H54 (cell line): ENCODE results near the gene NXPH4.

Source experiments
- DNase-seq: peaks from one replicate; pipeline ENCODE4 v3.0.0; 2011; ENCODE audit warnings: low spot score, mixed read lengths; ENCODE audit not compliant: insufficient read length
- FAIRE-seq: peaks from 3 replicates; lab custom pipeline; 2011; peaks lifted over from hg19 to GRCh38; lab: Jason Lieb, UNC
- POLR2A ChIP-seq: IDR thresholded peaks from 2 replicates; pipeline ENCODE4 v1.6.1; 2011; ENCODE audit warnings: low read depth, mild to moderate bottlenecking, low read length

Gene NXPH4

DNA sequence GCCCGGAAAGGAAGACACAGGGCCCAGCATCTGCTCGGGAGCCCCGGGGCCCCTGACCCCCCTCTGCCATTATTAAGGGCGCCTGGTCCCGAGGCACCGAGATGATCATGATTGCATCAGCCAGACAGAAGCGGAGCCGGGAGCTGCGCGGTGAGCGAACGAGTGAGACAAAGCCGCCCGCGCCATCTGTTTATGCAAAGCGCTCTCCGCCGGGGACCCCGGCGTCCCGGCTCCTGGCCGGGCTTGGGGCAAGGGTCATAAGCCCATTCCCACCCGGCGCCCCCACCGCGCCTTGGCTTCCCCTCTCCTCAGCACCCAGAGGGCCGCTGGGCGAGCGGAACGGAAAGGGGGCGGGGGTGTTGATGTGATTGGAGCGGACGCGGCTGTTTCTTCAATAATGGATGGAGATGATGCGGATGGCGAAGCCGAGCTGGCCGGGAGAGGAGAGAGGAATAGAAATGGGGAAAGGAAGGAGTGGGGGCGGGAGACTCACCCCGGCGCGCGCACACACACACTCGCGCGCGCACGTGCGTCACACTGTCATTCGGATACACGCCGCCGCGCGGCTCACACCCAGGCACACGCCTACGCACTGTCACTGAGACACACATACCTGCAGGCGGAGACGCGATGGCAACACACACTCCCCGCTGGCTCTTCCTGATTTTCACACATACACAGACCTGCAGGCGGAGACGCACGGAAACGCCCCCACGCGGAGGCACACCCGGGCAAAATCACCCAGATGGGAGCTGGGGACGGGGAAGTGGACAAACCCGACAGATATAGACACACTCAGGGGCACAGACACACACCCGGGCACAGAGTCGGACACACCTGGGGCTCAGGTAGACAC lies 23.7 kb downstream of the NXPH4 start:
- no peak for DNase-seq
- no peak for TF ChIP-seq POLR2A
- no peak for FAIRE-seq

DNA sequence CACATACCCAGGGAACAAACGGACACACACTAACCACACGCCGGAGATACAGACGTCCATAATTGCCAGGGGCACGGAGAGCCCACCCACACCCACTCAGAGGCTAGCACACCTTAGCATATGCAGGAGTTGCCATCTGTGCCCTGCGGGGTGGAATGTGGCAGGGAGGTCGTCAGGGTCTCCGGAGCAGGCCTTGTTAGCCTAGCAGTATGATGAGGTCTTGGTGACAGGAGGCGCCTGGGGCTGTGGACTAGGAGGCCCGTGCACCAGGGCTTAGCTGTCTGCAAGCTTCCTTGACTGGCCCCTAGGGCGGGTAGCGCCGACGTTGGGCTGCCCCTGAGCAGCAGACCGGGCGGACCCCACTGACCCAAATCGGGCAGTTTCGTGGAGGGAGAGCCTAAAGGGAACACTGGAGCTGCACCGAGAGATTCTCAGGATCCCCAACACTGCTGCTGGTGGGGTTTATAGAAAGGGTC lies 24.4 kb downstream of the NXPH4 start:
- FAIRE-seq (no peak), DNase-seq (no peak)
- no peak for TF ChIP-seq POLR2A

DNA sequence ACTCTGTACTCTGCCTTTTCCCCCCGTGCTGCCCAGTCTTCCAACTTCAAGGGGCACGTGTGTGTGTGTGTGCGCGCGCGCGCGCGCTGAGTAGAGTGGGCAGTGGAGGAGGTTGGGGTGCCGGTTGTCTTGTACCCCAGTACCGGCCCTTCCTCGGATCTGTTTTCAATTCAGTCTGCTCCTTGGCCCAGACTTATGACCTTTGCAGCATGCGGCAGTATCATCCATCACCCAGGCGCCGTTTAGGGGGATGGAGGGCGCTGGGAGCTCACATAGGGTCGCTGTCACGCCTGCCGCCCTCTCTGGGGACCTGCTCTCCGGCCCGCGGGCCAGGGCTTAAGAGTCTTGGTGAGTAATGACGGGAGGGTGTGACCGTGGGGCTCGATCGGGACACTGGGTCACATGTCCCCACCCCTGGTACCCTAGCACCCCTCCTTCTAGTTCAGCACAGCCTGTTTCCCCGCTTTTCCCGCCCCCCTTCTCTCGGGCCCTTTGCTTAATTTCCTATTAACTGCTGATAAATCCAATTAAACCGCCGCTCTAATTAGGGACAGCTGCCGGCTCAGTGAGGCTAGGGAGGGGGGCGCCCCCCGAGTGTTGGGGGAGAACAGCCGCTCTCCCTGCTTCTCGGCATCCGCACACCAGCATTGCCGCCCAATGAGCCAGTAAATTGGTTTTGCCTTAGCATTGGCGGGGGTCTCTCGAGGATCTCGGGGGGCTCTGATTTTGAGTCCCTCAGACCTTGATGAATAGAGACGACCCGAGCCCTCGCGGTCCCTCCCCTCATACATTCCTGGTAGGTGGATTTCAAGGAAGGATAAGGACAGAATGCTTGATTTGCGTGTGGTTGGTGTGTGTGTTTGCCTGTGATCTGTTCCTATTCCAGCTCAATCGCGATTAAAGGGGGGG lies 25.1 kb downstream of the NXPH4 start:
- no peak for TF ChIP-seq POLR2A
- no peak for DNase-seq
- FAIRE-seq, result no peak

DNA sequence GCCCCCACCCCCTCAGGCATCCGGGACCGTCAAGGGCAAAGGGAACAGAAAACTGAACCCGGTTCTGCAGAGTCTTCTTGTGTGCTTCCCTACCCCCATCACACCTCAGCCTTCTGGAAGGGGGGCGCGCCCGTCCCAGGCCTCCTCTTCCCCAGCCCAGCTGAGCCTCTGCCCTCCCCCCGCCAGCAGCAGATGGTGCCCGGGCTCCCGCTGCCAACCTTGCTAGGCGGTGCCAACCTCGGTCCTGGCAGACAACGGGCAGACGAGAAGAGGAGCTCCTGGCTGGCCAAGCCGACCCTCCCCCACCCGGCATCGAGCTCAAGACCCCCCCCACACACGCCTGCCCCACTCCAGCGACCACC lies 25.7 kb downstream of the NXPH4 start:
- no peak for DNase-seq
- TF ChIP-seq POLR2A, result no peak
- no peak for FAIRE-seq

DNA sequence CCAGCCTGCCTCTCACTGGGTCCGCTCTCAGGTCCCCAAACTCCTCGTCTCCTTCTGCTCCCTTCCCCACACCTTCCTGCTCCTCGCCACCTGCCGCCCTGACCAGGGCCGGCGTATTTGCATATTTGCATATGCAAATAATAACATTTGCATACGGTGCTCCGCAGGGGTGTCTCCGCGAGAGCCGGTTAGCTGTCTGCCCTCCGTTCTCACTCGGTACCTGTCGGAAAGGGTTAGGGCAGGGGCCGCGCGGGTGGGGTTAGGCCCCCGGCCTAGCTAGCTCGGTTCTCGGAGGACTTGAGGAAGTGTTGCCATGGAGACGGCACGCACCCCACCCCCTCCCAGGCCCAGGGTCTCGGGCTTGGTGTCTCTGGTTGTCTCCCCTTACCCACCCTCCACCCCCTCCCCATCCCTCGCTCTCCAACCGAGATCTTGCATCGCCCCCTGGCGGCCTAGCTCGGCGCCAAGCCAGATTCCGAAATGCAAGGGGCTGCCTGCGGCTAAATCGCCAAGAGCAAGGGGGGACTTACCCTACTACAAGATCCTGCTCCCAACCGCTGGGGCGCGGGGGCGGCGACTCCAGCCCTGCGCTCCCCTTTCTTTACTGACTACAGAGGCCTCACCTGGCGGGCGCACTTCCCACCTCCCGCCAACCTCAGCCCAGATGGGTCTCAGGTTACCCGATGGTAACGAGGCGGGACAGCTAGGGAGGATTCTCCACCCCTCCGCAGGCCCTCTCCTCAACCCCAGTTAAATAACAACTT lies 26.3 kb downstream of the NXPH4 start:
- no peak for TF ChIP-seq POLR2A
- DNase-seq (no peak), FAIRE-seq (no peak)

DNA sequence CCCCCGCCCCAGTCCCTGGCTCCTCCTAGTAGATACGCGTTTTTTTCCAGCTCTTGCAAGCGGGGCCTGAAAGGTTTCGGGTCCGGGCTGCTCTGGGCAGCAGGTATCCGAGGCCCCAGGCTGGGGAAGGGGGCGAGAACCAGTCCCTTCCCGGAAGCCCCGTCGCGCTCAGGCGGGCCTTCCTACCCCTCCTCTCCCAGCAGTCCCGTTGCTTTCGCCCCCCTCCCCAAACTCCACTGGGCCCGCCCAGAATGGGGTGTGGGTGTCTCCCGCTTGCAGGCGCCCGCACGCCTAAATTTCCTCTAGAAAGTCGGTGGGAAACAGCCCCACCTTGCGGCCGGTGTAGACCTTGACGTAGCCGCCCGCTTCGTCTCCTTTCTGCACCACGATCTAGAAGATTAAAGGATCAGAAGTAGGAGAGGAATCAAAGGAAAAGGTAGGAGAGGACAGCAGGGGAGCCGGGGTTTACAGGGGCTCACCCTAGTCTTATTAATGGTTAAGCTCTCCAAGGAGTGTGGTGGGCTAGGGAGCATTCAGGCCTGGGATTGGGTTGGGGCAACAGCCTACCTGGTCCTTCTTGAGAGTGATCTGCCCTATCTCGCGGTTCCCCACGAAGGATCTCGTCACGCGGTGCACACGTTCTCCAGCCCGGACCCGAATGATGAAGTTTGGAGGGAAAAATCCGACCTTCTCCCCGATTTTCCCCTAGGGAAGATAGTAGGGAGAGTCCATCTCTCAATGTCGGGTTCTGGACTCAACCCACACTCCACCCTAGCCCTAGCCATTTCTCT lies 27.1 kb downstream of the NXPH4 start:
- FAIRE-seq (no peak), DNase-seq (no peak)
- no peak for TF ChIP-seq POLR2A

DNA sequence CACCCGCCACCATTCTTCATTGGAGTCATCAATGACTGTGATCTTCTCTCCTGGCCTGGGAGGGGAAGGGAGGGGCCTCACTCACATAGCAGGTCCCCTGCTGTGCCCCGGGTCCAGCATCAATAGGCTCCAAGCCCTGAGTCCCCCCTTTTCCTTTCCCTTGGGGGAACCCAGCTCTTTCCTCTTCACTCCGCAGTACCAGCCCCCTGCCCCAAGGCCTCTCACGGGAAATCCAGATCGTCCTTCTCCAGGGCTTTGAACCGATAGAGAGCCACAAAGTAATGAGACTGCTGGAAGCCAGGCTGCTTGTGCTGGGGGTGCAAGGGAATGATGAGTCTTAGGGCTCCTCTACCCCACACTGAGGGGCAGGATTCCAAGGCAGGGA lies 27.7 kb downstream of the NXPH4 start:
- FAIRE-seq (no peak), DNase-seq (no peak)
- no peak for TF ChIP-seq POLR2A

- FAIRE-seq (no peak), DNase-seq (no peak)
- TF ChIP-seq POLR2A, result no peak
Measured at GRCh38 chr12:57247041-57247440, 30.4 kb downstream of the NXPH4 start.

DNA sequence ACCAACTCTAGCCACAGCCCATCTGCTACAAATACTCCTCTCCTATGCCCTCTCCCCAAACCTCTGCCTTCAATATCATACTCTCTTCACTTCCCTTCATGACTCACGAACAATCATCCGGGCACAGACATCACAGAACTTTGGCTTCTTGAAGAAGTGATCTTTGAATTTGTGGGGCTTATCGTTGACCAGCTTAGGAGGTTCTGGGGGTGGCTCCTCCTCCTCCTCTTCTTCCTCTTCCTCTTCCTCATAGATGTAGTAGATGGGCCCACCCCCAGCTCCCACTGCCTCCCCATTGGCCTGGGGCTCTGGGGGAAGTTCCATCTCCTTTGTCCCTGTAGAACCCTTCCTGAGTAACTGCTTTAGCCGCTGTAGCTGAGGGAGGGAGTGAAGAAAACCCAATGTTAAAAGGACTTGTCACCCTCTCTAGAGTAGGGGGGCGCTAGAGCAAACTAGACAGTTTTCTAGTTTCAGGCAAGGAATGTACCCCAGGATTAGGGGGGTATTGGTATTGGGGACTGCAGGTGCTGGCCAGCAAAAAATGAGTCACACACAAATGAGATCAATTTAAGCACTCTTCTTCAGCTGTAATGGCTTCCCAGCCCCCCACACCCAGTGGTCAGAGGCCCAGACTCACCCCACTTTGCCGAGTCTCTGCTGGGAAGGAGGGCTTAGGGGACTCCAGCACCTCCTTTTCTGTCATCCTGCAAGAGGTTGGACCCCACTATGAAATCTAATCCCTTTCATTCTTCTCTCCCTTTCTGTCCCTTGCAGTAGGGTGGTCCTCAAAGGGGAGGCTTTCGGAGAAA lies 32.5 kb downstream of the NXPH4 start:
- DNase-seq (no peak), FAIRE-seq (no peak)
- TF ChIP-seq POLR2A, result no peak

- DNase-seq (no peak), FAIRE-seq (no peak)
- TF ChIP-seq POLR2A, result no peak
Measured at GRCh38 chr12:57250541-57250940, 33.9 kb downstream of the NXPH4 start.

DNA sequence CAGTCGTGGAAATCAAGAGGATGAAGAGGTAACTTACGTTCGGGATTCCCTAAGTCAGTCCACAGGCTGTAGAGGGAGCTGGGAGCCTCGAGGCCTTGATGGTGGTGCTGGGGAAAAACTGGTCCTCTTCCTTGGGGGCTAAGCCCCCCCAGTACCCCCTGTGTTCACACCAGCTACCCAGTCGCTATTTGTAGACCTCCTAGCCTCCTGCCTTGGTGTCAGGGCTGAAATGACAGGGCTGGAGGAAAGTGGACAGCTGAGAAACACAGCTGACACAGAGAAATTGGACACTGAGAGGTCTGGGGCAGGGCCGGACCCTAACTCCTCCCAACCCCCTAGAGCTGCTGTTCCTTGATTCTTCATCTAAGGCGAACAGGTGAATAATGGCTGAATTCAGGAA lies 34.4 kb downstream of the NXPH4 start, which contains the start of gene STAC3:
Gene STAC3 (minus strand): TSS at position 232 of the 400 bp plus-strand sequence. CDS start 1,551 bp downstream, outside the sequence.
- FAIRE-seq (no peak), DNase-seq (no peak)
- no peak for TF ChIP-seq POLR2A
